Bronchial epithelial cell (primary cell): ENCODE results near the gene FRMD4A. TPM values are rescaled to one million over a fixed set of nuclear protein-coding genes. Genes with fewer than 3 reads are reported as not detected.

Experiments used
- DNase-seq: peaks from one replicate; pipeline ENCODE4 v3.0.0-alpha.2; 2010; ENCODE audit warnings: low read depth
- FAIRE-seq: peaks from 2 replicates; lab custom pipeline; 2011; peaks lifted over from hg19 to GRCh38; lab: Jason Lieb, UNC
- H3K27me3 ChIP-seq: 2 replicates; pipeline ENCODE4 v1.5.1; 2011; ENCODE audit warnings: low read length; ENCODE audit not compliant: control insufficient read depth, insufficient read depth
- H3K36me3 ChIP-seq: 2 replicates; pipeline ENCODE4 v1.5.1; 2011; ENCODE audit warnings: low read length; ENCODE audit not compliant: control insufficient read depth, insufficient read depth
- H3K4me3 ChIP-seq: 2 replicates; pipeline ENCODE4 v1.5.1; 2011; ENCODE audit warnings: mild to moderate bottlenecking, low read depth, low read length, control low read depth
- CTCF ChIP-seq: IDR thresholded peaks from 2 replicates; pipeline ENCODE4 v1.5.1; 2011; ENCODE audit warnings: mild to moderate bottlenecking, moderate library complexity, low read length, control low read depth, inconsistent platforms; ENCODE audit not compliant: insufficient read depth, severe bottlenecking
- total RNA-seq: library from RNA; depleted of rRNA; stranded (reverse); fragments of >200 nt; gene quantifications from 2 replicates; pipeline ENCODE4 v1.2.1, GENCODE V29; 2014

The FRMD4A gene
- total RNA-seq, 1 donor from 2014 or later, result 3.2 TPM

GRCh38 chr10:13624630-13625029, 706.1 kb downstream of the FRMD4A start:
- peak; percentile 57 for DNase-seq
- H3K27me3 ChIP-seq, result no peaks in the 10 kb centered on the region
- no peak for FAIRE-seq
- TF ChIP-seq CTCF, result no peak
- H3K36me3 ChIP-seq, result peaks cover 2% of the 10 kb centered on the region
- no peak overlapping the region for H3K4me3 ChIP-seq

DNA sequence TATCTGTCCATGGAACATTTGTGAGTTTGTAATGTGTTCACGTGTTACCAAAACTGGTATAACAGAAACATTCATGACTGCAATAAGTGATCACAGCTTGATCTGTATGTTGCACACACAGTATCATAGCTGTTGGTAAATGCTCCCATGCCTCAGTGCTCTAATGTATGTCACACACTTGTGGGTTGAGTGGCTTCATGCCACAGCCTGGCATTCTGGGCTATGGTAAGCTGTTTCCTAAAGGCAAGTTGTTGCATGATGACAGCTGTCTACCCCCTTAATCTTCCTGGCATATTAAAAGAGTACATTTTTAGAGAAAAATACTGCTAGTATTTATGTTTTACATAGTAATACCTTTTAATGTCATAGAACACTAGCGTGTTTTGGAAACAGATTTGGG, 708.8 kb downstream of the FRMD4A start:
- TF ChIP-seq CTCF, result no peak
- Histone ChIP-seq H3K4me3 (no peak overlapping the region), H3K36me3 (peaks cover 4% of the 10 kb centered on the region), H3K27me3 (no peaks in the 10 kb centered on the region)
- DNase-seq (no peak), FAIRE-seq (no peak)

DNA sequence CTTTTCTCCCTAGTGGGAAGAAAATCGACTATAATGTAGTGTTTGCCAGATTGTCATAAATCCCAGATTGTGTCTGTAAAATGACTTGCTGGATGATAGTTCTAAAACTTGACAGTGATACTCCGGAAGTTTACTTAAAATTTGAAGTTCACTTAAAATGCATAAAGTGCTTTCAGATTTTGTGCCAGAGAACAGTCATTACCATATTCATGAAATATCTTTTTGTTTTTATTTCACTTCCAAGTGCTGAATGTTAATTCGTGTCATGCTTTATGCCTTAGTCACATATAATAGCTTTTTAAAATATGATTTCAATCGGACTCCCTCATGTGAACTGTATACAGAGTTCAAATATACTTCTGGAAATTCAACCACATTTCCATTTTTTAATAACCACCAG, 713.6 kb downstream of the FRMD4A start:
- no peak overlapping the region for H3K4me3 ChIP-seq
- no peaks in the 10 kb centered on the region for H3K27me3 ChIP-seq
- FAIRE-seq (no peak), DNase-seq (no peak)
- TF ChIP-seq CTCF, result no peak
- H3K36me3 ChIP-seq, result peaks cover 6% of the 10 kb centered on the region

- Histone ChIP-seq H3K36me3 (peaks cover 4% of the 10 kb centered on the region), H3K27me3 (no peaks in the 10 kb centered on the region), H3K4me3 (no peak overlapping the region)
- no peak for TF ChIP-seq CTCF
- FAIRE-seq (no peak), DNase-seq (no peak)
These were observed 714.9 kb downstream of the FRMD4A start for GRCh38 chr10:13615650-13616300.

- FAIRE-seq, result no peak
- Histone ChIP-seq H3K36me3 (peaks cover 7% of the 10 kb centered on the region), H3K27me3 (no peaks in the 10 kb centered on the region), H3K4me3 (no peak overlapping the region)
- DNase-seq, result no peak
- no peak for TF ChIP-seq CTCF
These were observed 716.0 kb downstream of the FRMD4A start for GRCh38 chr10:13614530-13615332.
